Measurements from ENCODE around the gene LRRC8C.

DNA sequence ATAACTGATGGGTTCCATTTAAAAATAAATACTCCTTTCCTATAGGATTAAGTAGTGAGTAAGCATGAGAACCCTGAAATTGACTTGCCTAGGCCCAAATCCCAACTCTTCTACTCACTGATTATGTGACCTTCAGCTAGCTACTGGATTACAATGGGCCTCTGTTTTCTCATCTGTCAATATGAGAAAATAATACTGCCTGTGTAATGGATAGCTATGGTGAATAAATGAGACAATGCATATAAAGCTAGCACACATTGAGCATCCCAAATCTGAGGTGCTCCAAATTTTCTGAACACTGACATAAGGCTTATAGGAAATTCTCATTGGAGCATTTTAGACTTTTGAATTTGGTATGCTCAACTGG is 5.3 kb upstream of the LRRC8C start:
- TF ChIP-seq, protein P1, sequence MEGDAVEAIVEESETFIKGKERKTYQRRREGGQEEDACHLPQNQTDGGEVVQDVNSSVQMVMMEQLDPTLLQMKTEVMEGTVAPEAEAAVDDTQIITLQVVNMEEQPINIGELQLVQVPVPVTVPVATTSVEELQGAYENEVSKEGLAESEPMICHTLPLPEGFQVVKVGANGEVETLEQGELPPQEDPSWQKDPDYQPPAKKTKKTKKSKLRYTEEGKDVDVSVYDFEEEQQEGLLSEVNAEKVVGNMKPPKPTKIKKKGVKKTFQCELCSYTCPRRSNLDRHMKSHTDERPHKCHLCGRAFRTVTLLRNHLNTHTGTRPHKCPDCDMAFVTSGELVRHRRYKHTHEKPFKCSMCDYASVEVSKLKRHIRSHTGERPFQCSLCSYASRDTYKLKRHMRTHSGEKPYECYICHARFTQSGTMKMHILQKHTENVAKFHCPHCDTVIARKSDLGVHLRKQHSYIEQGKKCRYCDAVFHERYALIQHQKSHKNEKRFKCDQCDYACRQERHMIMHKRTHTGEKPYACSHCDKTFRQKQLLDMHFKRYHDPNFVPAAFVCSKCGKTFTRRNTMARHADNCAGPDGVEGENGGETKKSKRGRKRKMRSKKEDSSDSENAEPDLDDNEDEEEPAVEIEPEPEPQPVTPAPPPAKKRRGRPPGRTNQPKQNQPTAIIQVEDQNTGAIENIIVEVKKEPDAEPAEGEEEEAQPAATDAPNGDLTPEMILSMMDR (IDR thresholded peaks at IDR 0.05) = no peak
- TF ChIP-seq ZFX (IDR thresholded peaks at IDR 0.05; ENCODE audit: borderline replicate concordance) = no peak
